Esophagus (tissue), 2 donors: ENCODE measurements around the gene OPALIN. TPM values are rescaled to one million over a fixed set of nuclear protein-coding genes. Genes with fewer than 3 reads are reported as not detected.

ENCODE experiments used
- H3K27ac ChIP-seq, 2 donors: one replicate each; pipeline ENCODE4 v1.5.1; 2013; ENCODE audit warnings: low read depth in 2 of 2, mild to moderate bottlenecking in 2 of 2, inconsistent platforms in 1 of 2, low read length in 1 of 2, moderate library complexity in 1 of 2
- H3K27me3 ChIP-seq, 2 donors: one replicate each; pipeline ENCODE4 v1.6.1; 2013; ENCODE audit warnings: low read length in 2 of 2, control low read depth in 1 of 2, mild to moderate bottlenecking in 1 of 2; ENCODE audit not compliant: insufficient read depth in 2 of 2, control insufficient read depth in 1 of 2
- H3K36me3 ChIP-seq, 2 donors: one replicate each; pipeline ENCODE4 v1.6.1; 2013; ENCODE audit warnings: low read length in 1 of 2; ENCODE audit not compliant: control insufficient read depth in 2 of 2, insufficient read depth in 2 of 2
- H3K4me1 ChIP-seq, 2 donors: one replicate each; pipeline ENCODE4 v1.6.1; 2013; ENCODE audit warnings: low read length in 1 of 2; ENCODE audit not compliant: control insufficient read depth in 2 of 2, insufficient read depth in 2 of 2
- H3K4me3 ChIP-seq, 2 donors: one replicate each; pipeline ENCODE4 v1.5.1; 2013; ENCODE audit warnings: low read length in 2 of 2, mild to moderate bottlenecking in 2 of 2, low read depth in 1 of 2, moderate library complexity in 1 of 2
- H3K9me3 ChIP-seq, 2 donors: one replicate each; pipeline ENCODE4 v1.6.1; 2013; ENCODE audit warnings: mild to moderate bottlenecking in 2 of 2, low read depth in 1 of 2, low read length in 1 of 2, moderate library complexity in 1 of 2; ENCODE audit not compliant: control insufficient read depth in 2 of 2, insufficient read depth in 1 of 2
- WGBS, 2 donors: extraction: QIAGEN DNeasy Blood & Tissue Kit; methylation state at CpG; one replicate each; pipeline ENCODE4 v1.1.7; 2013; 5-methylcytosine and 5-hydroxymethylcytosine counted together
- polyA plus RNA-seq, 2 donors: library from polyadenylated mRNA; stranded (reverse); fragments of 200-250 nt; gene quantifications; one replicate each; pipeline ENCODE4 v1.2.3, GENCODE V29; 2013
- donor health status: healthy with polysubstance abuse.
- donor health status: Bipolar disorder and iron deficiency.

The OPALIN gene
- polyA plus RNA-seq, result not detected

- no peaks in the 10 kb centered on the region for H3K4me1 ChIP-seq
- H3K9me3 ChIP-seq, result no peaks in the 10 kb centered on the region
- WGBS, 2 donors, result 78 to 80% methylated on average over 7 of the region's 7 CpGs
- no peak within 1 kb of the TSS for H3K4me3 ChIP-seq
- no peaks in the 10 kb centered on the region for H3K36me3 ChIP-seq
- H3K27ac ChIP-seq, result no peak within 1 kb of the TSS
- no peaks in the 10 kb centered on the region for H3K27me3 ChIP-seq
Measured at GRCh38 chr10:96358851-96359540, at the start of gene OPALIN. Gene OPALIN, minus strand, starts transcription at chr10:96359002. Its CDS starts 106 bp downstream, at chr10:96358896.

- no peaks in the 10 kb centered on the region for H3K27me3 ChIP-seq
- WGBS, 2 donors, result 52% methylated on average over 1 of the region's 1 CpG
Measured at GRCh38 chr10:96408201-96408600, 49.4 kb upstream of the OPALIN start.

GRCh38 chr10:96407560-96408069, 48.8 kb upstream of the OPALIN start:
- peaks cover 0 to 2% of the 10 kb centered on the region in 2 donors for H3K4me1 ChIP-seq
- H3K4me3 ChIP-seq, result no peak overlapping the region
- 59 to 69% methylated on average over 15 of the region's 15 CpGs for WGBS, 2 donors
- H3K36me3 ChIP-seq, result no peaks in the 10 kb centered on the region
- H3K27me3 ChIP-seq, result no peaks in the 10 kb centered on the region
- H3K9me3 ChIP-seq, result no peaks in the 10 kb centered on the region
- no peak overlapping the region for H3K27ac ChIP-seq

More at GRCh38 chr10:96408201-96408600, 49.4 kb upstream of the OPALIN start:
- Histone ChIP-seq H3K4me3 (no peak overlapping the region), H3K36me3 (no peaks in the 10 kb centered on the region), H3K4me1 (peaks cover 0 to 2% of the 10 kb centered on the region in 2 donors), H3K27ac (no peak overlapping the region), H3K9me3 (no peaks in the 10 kb centered on the region)

- Histone ChIP-seq H3K9me3 (no peaks in the 10 kb centered on the region), H3K36me3 (no peaks in the 10 kb centered on the region), H3K4me1 (peaks cover 0 to 2% of the 10 kb centered on the region in 2 donors), H3K27ac (no peak overlapping the region), H3K27me3 (no peaks in the 10 kb centered on the region), H3K4me3 (no peak overlapping the region)
- WGBS, 2 donors, result 78 to 84% methylated on average over 5 of the region's 5 CpGs
Measured at GRCh38 chr10:96406091-96406490, 47.3 kb upstream of the OPALIN start.

GRCh38 chr10:96402417-96403305, 43.9 kb upstream of the OPALIN start:
- H3K9me3 ChIP-seq, result no peaks in the 10 kb centered on the region
- no peaks in the 10 kb centered on the region for H3K36me3 ChIP-seq
- WGBS, 2 donors, result 77 to 79% methylated on average over 16 of the region's 16 CpGs

GRCh38 chr10:96401036-96401435, 42.2 kb upstream of the OPALIN start:
- Histone ChIP-seq H3K27ac (no peak overlapping the region), H3K36me3 (no peaks in the 10 kb centered on the region), H3K27me3 (peaks cover 2 to 4% of the 10 kb centered on the region in 2 donors), H3K4me1 (no peaks in the 10 kb centered on the region), H3K4me3 (no peak overlapping the region), H3K9me3 (no peaks in the 10 kb centered on the region)
- 55 to 60% methylated on average over 7 of the region's 7 CpGs for WGBS, 2 donors

More at GRCh38 chr10:96402417-96403305, 43.9 kb upstream of the OPALIN start:
- Histone ChIP-seq H3K27ac (no peak overlapping the region), H3K27me3 (peaks cover 2 to 4% of the 10 kb centered on the region in 2 donors), H3K4me3 (no peak overlapping the region), H3K4me1 (peaks cover 0 to 1% of the 10 kb centered on the region in 2 donors)

GRCh38 chr10:96400465-96400864, 41.7 kb upstream of the OPALIN start:
- Histone ChIP-seq H3K36me3 (no peaks in the 10 kb centered on the region), H3K27me3 (peaks cover 2 to 4% of the 10 kb centered on the region in 2 donors)

GRCh38 chr10:96397902-96398301, 39.1 kb upstream of the OPALIN start:
- Histone ChIP-seq H3K27me3 (peaks cover 2 to 4% of the 10 kb centered on the region in 2 donors), H3K9me3 (no peaks in the 10 kb centered on the region), H3K4me1 (no peaks in the 10 kb centered on the region), H3K27ac (no peak overlapping the region), H3K4me3 (no peak overlapping the region), H3K36me3 (no peaks in the 10 kb centered on the region)
- WGBS, 2 donors, result 88 to 94% methylated on average over 1 of the region's 1 CpG

More at GRCh38 chr10:96400465-96400864, 41.7 kb upstream of the OPALIN start:
- WGBS, 2 donors, result 71 to 78% methylated on average over 3 of the region's 3 CpGs
- Histone ChIP-seq H3K27ac (no peak overlapping the region), H3K9me3 (no peaks in the 10 kb centered on the region), H3K4me1 (no peaks in the 10 kb centered on the region), H3K4me3 (no peak overlapping the region)
